Neural progenitor cell (in vitro differentiated cells): Measurements from ENCODE around the gene TCHHL1.

Source experiments
- CTCF ChIP-seq: fragments of 200-600 bp; sonication (generic); IDR thresholded peaks from 2 replicates; pipeline ENCODE4 v1.5.1; 2017; ENCODE audit warnings: antibody characterized with exemption, mild to moderate bottlenecking
- EZH2 ChIP-seq: fragments of 200-600 bp; sonication (generic); IDR thresholded peaks from 2 replicates; pipeline ENCODE4 v1.6.1; 2017; ENCODE audit warnings: antibody characterized with exemption, mild to moderate bottlenecking, moderate library complexity
- EZH2phosphoT487 ChIP-seq: fragments of 200-600 bp; sonication (generic); IDR thresholded peaks from 2 replicates; pipeline ENCODE4 v1.6.1; 2017; ENCODE audit warnings: antibody characterized with exemption

- TF ChIP-seq CTCF (peak; percentile 93), EZH2 (no peak), EZH2phosphoT487 (no peak)
Observed at GRCh38 chr1:152052606-152053005, 36.3 kb downstream of the TCHHL1 start.
